Liver (tissue), 3 donors: Measurements from ENCODE around the gene AHNAK2.

Experiments
- ATF3 ChIP-seq: IDR thresholded peaks from 2 replicates; pipeline ENCODE4 v1.6.1; 2016; ENCODE audit warnings: antibody characterized with exemption
- CTCF ChIP-seq: fragments of 150-350 bp; IDR thresholded peaks from 2 replicates; pipeline ENCODE4 v1.5.1; 2017; ENCODE audit warnings: improper control_type of control experiment, low read depth, low read length; ENCODE audit not compliant: missing input control
- FOXA1 ChIP-seq: IDR thresholded peaks from 2 replicates; pipeline ENCODE4 v1.6.1; 2016; ENCODE audit warnings: antibody characterized with exemption
- GABPA ChIP-seq, 2 donors: IDR thresholded peaks in 1 of 2; conservative IDR thresholded peaks in 1 of 2; 2 replicates each; pipeline ENCODE4 v1.6.1; 2016; ENCODE audit warnings: antibody characterized with exemption in 2 of 2, mild to moderate bottlenecking in 1 of 2, moderate library complexity in 1 of 2
- JUND ChIP-seq, 2 donors: IDR thresholded peaks; 2 replicates each; pipeline ENCODE4 v1.6.1; 2016; ENCODE audit warnings: antibody characterized with exemption in 2 of 2
- MAX ChIP-seq: IDR thresholded peaks from 2 replicates; pipeline ENCODE4 v1.6.1; 2016; ENCODE audit warnings: antibody characterized with exemption
- NR2F2 ChIP-seq: IDR thresholded peaks from 2 replicates; pipeline ENCODE4 v1.6.1; 2016; ENCODE audit warnings: antibody characterized with exemption
- TAF1 ChIP-seq: conservative IDR thresholded peaks from 2 replicates; pipeline ENCODE4 v1.6.1; 2016; ENCODE audit warnings: antibody characterized with exemption, mild to moderate bottlenecking
- YY1 ChIP-seq: IDR thresholded peaks from 2 replicates; pipeline ENCODE4 v1.6.1; 2016; ENCODE audit warnings: antibody characterized with exemption, mild to moderate bottlenecking
- TF ChIP-seq, protein P1 (sequence below): IDR thresholded peaks from 2 replicates; pipeline ENCODE4 v1.6.1; 2016; ENCODE audit warnings: antibody characterized with exemption, mild to moderate bottlenecking
- donor health status: healthy.
- donor health status: healthy.

DNA sequence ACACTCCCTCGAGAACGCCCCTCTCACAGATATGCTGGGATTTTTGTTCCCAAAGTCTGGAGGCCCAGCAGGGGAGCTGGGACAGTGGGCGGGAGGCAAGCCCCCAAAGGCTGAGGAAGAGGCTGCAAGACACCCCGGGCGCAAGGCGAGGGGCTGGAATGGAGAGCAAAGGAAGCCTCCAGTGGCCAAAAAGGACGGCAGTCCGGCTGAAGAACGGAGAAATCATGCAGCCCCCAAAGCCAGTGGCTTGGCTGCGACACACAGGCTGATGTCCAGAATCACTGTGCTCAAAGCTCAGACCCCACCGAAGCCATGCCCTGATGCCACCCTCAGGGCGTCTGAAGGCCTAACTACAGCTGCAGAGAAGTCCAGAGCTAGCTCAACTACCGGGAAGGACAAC is 18.3 kb upstream of the AHNAK2 start:
- no peak for TF ChIP-seq CTCF
- TF ChIP-seq, protein P1, sequence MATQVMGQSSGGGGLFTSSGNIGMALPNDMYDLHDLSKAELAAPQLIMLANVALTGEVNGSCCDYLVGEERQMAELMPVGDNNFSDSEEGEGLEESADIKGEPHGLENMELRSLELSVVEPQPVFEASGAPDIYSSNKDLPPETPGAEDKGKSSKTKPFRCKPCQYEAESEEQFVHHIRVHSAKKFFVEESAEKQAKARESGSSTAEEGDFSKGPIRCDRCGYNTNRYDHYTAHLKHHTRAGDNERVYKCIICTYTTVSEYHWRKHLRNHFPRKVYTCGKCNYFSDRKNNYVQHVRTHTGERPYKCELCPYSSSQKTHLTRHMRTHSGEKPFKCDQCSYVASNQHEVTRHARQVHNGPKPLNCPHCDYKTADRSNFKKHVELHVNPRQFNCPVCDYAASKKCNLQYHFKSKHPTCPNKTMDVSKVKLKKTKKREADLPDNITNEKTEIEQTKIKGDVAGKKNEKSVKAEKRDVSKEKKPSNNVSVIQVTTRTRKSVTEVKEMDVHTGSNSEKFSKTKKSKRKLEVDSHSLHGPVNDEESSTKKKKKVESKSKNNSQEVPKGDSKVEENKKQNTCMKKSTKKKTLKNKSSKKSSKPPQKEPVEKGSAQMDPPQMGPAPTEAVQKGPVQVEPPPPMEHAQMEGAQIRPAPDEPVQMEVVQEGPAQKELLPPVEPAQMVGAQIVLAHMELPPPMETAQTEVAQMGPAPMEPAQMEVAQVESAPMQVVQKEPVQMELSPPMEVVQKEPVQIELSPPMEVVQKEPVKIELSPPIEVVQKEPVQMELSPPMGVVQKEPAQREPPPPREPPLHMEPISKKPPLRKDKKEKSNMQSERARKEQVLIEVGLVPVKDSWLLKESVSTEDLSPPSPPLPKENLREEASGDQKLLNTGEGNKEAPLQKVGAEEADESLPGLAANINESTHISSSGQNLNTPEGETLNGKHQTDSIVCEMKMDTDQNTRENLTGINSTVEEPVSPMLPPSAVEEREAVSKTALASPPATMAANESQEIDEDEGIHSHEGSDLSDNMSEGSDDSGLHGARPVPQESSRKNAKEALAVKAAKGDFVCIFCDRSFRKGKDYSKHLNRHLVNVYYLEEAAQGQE, result no peak
- no peak for TF ChIP-seq YY1
- TF ChIP-seq NR2F2, result no peak
- TF ChIP-seq GABPA (IDR thresholded peaks at IDR 0.05 in 1 of 2, conservative IDR thresholded peaks at IDR 0.05 in 1 of 2), result no peak
- TF ChIP-seq MAX, result no peak
- no peak for TF ChIP-seq TAF1
- TF ChIP-seq JUND (IDR thresholded peaks at IDR 0.05), result no peak
- TF ChIP-seq ATF3, result no peak
- no peak for TF ChIP-seq FOXA1
